GM19239 (cell line): ENCODE results near the gene SMIM41.

Experiments used
- DNase-seq: peaks from one replicate; pipeline ENCODE4 v3.0.0; 2011; ENCODE audit warnings: low spot score; ENCODE audit not compliant: insufficient read length
- FAIRE-seq: peaks from 2 replicates; lab custom pipeline; 2011; peaks lifted over from hg19 to GRCh38; lab: Jason Lieb, UNC

SMIM41 gene

GRCh38 chr12:52079576-52080402 is at the start of gene SMIM41:
Gene SMIM41, plus strand, starts transcription at chr12:52079704. Its CDS starts 76 bp downstream, at chr12:52079780.
- DNase-seq (no peak), FAIRE-seq (no peak)

GRCh38 chr12:52032446-52032803 is 47.1 kb upstream of the SMIM41 start:
- peak; percentile 52 for FAIRE-seq
- DNase-seq = no peak

DNA sequence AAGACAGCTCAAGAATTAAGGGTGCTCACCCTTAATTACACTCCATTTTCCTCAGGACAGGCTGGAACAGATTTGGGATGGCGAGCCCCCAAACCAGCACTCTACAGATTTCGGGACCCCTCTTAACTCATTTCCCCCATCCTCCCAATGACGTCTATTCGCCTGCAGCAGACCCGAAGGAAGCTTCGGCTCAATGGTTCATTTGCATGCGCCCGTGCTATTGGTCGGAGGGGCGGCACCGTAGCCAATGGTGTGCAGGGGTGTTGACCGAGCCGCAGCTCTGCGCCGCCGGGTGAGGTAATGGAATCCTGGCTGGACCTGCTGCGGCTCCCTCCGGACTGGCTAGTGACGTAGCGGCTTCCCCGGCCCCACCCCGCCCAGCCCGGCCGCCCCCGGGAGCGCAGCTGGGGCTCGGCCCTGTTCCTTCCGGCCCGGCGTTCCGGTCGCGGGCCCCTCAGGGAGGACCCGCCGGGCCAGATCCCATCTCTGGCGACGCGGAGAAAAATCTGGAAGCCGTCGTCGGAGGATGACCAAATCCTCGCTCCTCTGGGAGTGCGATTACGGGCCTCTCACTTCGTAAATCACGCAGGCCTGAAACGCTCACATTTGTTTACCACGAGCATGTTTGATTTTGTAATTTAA is 46.6 kb upstream of the SMIM41 start:
- FAIRE-seq (peak; percentile 80), DNase-seq (peak; percentile 94)

DNA sequence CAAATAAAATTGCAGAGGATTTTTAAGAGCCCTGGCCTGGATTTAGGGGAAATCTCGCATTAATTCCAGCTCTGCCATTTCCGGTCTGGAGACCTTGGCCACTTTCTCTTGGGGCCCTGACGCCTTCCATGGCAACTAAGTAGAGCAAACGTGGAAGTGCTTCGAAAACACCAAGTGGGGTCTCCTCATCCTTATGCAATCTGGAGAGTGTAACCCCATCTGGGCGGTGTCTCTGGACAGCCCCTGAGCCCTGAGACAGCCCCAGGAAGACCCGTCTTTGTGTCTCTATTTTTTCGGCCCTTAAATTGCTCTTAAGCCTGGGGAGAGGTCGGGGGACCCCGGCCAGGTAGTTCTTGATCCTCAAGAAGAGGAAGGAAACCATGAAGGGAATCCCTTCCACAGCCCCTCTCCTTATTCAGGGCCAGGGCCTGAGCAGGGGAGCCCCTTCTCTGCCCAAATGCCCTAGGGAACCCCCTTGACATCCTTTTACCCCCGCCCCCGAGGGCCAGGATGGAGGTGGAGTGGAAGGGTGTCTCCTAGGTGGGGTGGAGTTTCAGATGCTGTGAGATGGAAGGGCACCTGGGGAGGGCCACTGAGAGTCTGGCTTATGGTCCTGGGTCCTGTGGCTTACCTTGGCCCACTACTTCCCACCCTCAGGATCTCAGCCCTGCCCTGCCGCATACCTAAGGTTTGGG is 45.9 kb upstream of the SMIM41 start:
- DNase-seq = no peak
- FAIRE-seq = no peak

DNA sequence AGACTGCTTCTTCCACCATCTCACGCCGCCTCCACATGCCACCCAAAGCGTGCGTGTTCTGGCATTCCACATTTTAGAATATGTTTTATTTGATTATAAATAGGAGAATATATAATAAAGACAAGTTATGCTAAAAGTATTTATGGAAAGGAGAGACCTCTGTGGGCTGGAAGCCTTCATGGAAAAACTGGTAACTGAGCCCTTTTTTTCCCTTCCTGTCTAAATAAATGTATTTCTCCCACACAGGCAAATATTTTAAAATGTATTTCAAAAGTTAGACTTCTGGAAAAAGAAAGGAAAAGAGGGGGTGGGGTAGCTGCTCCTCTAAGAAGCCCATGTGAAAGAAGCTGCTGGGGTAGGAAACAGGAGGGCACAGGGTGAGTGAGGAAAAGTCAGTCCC is 44.3 kb upstream of the SMIM41 start:
- FAIRE-seq (no peak), DNase-seq (no peak)

GRCh38 chr12:52035926-52036325 is 43.6 kb upstream of the SMIM41 start:
- no peak for DNase-seq
- FAIRE-seq = no peak

DNA sequence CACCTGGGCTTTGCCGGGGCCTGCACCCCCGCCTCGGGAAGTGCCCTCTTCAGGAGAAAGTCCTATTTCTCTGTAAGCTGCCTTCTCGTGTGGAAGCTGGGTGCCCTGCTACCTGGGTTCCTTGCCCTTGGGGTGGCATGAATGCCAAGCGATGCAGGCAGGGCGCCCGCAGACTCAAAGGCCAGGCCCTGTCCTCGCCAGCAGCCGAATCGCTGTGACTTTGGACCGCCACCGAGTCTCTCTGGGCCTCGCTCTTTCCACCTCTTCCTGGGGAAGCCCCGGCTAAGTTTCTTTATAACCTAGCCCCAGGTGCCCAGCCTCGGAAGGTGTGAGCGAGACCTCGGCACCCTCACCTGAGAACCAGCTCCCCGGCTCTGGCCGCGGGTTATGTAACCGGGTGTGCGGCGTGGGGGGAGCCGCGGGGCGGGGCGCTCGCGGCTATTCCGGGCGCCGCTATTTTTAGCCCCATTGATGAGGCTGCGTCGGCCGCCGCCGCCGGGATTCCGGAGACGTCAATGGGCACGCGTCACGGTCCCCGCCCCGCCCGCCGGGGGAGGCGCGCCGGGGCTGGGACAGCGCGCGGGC is 42.8 kb upstream of the SMIM41 start:
- FAIRE-seq (peak; percentile 40), DNase-seq (peak; percentile 74)

GRCh38 chr12:52037248-52037861 is 42.1 kb upstream of the SMIM41 start:
- no peak for FAIRE-seq
- no peak for DNase-seq

DNA sequence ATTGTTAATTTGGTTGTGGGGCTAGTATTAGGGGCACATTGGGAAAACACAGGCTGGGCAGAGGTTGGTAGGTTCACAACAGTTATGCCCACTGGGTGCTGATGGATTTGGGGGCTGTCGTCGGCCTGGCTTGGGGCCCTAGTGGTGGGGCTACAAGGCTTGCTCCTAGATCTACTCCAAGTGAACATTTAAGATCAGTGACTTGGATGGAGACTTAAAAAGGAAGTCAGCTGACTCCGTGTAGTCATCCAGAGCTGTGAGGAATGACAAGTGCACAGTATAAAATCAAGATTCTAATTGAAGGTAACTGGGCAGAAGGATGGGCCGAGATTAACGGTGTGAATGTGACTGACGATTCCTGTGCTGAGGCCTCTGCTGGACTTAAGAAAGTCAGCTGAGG is 41.1 kb upstream of the SMIM41 start:
- FAIRE-seq = peak; percentile 4

GRCh38 chr12:52041035-52041434 is 38.5 kb upstream of the SMIM41 start:
- DNase-seq (no peak), FAIRE-seq (no peak)

More for the DNA sequence above, 41.1 kb upstream of the SMIM41 start:
- DNase-seq = no peak

DNA sequence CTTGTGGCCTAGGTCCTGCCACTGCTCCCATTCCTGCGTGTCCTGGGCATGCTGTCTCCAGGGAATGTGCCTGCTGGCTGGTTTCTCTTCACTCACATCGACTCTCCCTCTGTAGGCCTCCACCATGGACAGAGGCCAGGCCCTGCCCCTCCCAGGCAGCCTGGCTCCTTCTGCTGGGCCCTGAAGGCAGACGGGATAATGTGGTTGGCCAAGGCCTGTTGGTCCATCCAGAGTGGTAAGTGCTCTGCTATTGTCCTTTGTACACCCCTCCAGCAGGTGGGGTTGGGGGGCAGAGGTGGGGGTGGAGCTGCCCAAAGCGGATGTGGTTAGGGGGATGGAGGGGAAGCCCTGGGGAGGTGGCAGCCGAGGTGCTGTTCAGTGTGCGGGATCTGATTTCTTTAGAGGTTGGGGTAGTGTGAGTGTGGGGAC is 37.8 kb upstream of the SMIM41 start:
- FAIRE-seq (no peak), DNase-seq (peak; percentile 73)

DNA sequence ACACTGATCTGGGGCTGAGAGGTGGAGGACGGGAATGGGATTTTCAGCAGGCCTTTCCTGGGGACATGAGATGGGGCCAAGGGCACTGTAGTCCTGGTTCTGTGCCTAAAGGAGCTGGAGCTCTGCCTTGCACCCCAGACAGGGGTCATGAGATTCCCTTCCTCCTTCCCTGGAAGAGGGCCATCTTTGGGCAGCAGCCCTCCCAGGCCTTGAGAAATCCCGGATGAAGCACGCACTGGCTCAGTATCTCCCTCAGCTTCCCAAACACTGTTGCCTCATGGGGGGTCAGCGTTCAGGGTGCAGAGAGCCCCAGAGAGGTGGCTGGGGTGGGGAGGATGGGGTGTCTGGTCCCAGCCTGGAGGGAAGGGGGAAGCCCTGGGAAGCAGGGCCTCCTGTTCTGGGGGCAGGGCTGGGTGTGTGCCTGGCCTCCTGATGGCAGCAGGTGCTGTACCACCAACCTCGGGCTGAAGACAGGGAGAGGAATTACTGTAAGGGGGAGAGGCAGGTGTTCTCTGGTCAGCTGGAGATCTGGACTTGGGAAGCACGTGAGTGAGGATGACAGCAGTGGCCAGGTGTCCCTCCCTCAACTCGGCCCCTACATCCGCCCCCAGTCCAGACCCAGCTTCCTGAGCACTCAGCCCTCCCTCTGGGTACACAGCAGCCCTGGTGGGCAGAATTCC is 36.7 kb upstream of the SMIM41 start:
- no peak for FAIRE-seq
- no peak for DNase-seq

GRCh38 chr12:52043386-52044212 is 35.9 kb upstream of the SMIM41 start:
- FAIRE-seq (no peak), DNase-seq (no peak)

DNA sequence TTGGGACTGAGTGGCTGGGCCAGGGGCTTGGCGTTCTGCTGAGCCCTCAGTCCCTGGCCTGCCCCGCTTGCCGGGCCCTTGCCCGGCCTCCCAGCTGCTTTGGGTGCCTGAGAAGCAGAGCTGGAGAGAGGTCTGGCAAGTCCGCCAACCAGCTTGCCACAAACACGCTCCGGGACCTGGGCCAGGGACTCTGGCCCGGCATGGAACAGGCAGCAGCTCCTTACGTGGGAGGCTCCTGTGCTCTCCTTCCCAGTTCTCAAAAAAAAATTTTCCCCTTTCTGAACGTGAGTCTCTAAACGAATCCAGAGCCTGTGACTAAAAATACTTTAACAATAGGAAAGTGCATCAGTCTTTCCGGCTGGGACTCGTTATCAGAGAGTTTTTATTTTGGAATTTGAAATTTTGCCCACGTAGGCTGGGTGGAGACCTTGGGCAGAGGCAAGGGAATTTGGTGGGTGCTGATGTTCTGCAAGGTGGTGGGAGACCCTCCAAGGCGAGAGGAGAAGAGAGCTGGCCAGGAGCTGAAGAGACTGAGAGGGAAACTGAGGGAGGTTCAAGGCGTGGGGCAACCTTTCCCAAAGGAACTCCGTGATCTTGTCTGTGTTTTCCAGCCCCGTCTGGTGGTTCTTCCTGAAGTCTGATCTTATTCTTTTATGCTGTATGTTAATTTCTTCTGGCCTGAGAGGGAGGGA is 35.1 kb upstream of the SMIM41 start:
- FAIRE-seq (no peak), DNase-seq (no peak)

DNA sequence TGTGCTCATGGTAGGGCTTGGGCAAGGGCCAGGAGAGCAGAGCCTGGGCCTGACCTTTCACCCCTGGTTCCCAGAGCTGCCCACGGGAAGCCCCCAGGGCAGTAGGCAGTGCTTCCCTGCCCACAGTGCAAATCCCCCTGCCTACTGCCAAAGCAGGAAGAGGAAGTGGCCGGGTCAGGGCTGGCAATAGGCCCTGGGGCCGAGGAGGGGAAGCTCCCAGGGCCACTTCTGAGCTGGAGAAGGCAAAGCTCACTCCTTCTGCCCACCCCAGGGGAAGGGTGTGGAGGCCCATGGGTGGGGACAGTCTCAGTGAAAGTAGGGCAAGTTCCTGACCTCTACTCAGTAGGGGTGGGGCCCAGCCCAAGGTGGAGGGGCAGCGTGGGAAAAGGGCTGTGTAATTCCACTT is 33.7 kb upstream of the SMIM41 start:
- FAIRE-seq (no peak), DNase-seq (no peak)

- FAIRE-seq = no peak
Observed at GRCh38 chr12:52046859-52047258, 32.6 kb upstream of the SMIM41 start.

DNA sequence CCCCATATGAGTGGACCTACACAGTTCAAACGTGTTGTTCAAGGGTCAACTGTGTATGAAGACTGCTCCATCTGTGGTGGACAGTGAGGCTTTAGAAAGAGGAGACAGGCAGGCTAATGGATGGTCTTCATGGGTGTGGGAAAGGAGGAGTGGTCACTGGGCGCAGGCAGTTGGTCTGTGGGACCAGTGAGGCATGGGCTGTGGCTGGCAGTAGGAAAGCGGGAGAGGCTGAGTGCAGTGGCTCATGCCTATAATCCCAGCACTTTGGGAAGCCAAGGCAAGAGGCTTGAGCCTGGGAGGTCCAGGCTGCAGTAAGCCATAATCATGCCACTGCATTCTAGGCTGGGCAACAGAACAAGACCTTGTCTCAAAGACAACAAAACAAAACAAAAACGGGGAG is 30.2 kb upstream of the SMIM41 start:
- FAIRE-seq = no peak
- no peak for DNase-seq

More at GRCh38 chr12:52046859-52047258, 32.6 kb upstream of the SMIM41 start:
- DNase-seq = no peak

GRCh38 chr12:52049688-52050087 is 29.8 kb upstream of the SMIM41 start:
- FAIRE-seq (no peak), DNase-seq (no peak)
